Thoracic aorta (tissue), 2 donors: ENCODE data around the gene POLR1C. TPM values are rescaled to one million over a fixed set of nuclear protein-coding genes. Genes with fewer than 3 reads are reported as not detected.

ENCODE experiments used
- ATAC-seq: fragments of 150-250 bp; one replicate; pipeline ENCODE4 v1.8.0; 2017; ENCODE audit warnings: low read depth; ENCODE audit not compliant: insufficient number of reproducible peaks, low FRiP score
- DNase-seq: peaks from one replicate; pipeline ENCODE4 v3.0.0-alpha.2; 2020; ENCODE audit warnings: low spot score
- H3K27ac ChIP-seq, 2 donors: fragments of 200-600 bp; sonication (generic); 1 replicate in 1 of 2; 2 replicates in 1 of 2; pipeline ENCODE4 v1.5.1; 2016; ENCODE audit warnings: mild to moderate bottlenecking in 2 of 2, moderate library complexity in 2 of 2
- H3K27me3 ChIP-seq: fragments of 200-600 bp; sonication (generic); replicated peaks from 2 replicates; pipeline ENCODE4 v1.6.0; 2016; ENCODE audit warnings: mild to moderate bottlenecking; ENCODE audit not compliant: insufficient read depth
- H3K36me3 ChIP-seq: fragments of 200-600 bp; sonication (generic); one replicate; pipeline ENCODE4 v1.5.1; 2016
- H3K4me1 ChIP-seq, 2 donors: fragments of 200-600 bp; sonication (generic); 1 replicate in 1 of 2; 2 replicates in 1 of 2; pipeline versions ENCODE4 v1.5.1 to v1.6.0; 2016; ENCODE audit warnings: low read depth in 2 of 2, mild to moderate bottlenecking in 1 of 2; ENCODE audit not compliant: control insufficient read depth in 1 of 2
- H3K4me3 ChIP-seq: fragments of 200-600 bp; sonication (generic); 2 replicates; pipeline ENCODE4 v1.5.1; 2016; ENCODE audit warnings: mild to moderate bottlenecking
- H3K9me3 ChIP-seq: fragments of 200-600 bp; sonication (generic); 2 replicates; pipeline ENCODE4 v1.5.1; 2016
- total RNA-seq, 2 donors: library from RNA; depleted of rRNA; stranded (reverse); fragments of >200 nt; gene quantifications; one replicate each; pipeline versions ENCODE4 v1.1.0 to v1.2.3, GENCODE V29; 2016
- TF ChIP-seq, protein P1 (sequence below): fragments of 200-600 bp; sonication (generic); IDR thresholded peaks from one replicate; pipeline ENCODE4 v1.5.1; 2019; ENCODE audit warnings: antibody characterized with exemption

POLR1C gene
- total RNA-seq, 2 donors from 2014 or later: 9.9 to 29.2 TPM

DNA sequence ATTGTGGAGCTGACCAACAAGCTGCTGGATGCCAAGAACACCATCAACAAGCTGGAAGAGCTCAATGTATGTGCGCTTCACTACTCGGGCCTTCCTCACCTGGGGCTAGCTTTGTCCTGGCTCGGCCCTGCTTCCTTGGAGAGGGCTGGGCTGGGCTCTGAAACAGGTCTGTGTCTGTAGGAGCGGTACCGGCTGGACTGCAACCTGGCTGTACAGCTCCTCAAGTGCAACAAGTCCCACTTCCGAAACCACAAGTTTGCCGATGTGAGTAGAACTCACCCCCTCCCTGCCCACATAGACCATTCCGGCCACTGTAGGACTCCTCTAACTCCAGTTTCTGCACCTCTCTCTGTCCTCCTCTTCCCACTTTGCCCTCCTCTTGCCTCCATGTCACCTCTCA lies 13.4 kb upstream of the POLR1C start:
- DNase-seq: no peak
- TF ChIP-seq, protein P1, sequence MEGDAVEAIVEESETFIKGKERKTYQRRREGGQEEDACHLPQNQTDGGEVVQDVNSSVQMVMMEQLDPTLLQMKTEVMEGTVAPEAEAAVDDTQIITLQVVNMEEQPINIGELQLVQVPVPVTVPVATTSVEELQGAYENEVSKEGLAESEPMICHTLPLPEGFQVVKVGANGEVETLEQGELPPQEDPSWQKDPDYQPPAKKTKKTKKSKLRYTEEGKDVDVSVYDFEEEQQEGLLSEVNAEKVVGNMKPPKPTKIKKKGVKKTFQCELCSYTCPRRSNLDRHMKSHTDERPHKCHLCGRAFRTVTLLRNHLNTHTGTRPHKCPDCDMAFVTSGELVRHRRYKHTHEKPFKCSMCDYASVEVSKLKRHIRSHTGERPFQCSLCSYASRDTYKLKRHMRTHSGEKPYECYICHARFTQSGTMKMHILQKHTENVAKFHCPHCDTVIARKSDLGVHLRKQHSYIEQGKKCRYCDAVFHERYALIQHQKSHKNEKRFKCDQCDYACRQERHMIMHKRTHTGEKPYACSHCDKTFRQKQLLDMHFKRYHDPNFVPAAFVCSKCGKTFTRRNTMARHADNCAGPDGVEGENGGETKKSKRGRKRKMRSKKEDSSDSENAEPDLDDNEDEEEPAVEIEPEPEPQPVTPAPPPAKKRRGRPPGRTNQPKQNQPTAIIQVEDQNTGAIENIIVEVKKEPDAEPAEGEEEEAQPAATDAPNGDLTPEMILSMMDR: no peak
- peaks cover 41% of the 10 kb centered on the region for H3K36me3 ChIP-seq

DNA sequence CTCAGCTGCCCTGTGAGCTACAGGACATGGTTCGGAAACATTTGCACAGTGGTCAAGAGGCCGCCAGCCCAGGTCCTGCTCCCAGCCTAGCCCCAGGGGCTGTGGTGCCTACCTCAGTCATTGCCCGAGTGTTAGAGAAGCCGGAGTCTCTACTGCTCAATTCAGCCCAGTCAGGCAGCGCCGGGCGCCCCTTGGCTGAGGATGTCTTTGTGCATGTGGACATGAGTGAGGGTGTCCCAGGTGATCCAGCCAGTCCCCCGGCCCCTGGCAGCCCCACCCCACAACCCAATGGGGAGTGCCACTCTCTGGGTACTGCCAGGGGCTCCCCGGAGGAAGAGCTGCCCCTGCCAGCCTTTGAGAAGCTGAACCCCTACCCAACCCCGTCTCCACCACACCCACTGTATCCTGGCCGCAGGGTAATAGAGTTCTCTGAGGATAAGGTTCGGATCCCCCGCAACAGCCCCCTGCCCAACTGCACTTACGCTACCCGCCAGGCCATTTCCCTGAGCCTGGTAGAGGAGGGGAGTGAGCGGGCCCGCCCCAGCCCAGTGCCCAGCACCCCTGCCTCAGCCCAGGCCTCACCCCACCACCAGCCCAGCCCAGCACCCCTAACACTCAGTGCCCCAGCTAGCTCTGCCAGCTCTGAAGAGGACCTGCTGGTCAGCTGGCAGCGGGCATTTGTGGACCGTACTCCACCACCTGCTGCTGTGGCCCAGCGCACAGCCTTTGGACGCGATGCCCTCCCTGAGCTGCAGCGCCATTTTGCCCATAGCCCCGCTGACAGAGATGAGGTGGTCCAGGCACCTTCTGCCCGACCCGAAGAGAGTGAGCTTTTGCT lies 11.9 kb upstream of the POLR1C start:
- ATAC-seq (no peak), DNase-seq (no peak)
- peaks cover 33% of the 10 kb centered on the region for H3K36me3 ChIP-seq
- H3K27ac ChIP-seq: no peak overlapping the region
- TF ChIP-seq, protein P1: no peak
- H3K9me3 ChIP-seq: no peaks in the 10 kb centered on the region
- H3K4me1 ChIP-seq: peaks cover 7 to 16% of the 10 kb centered on the region in 2 donors
- H3K4me3 ChIP-seq: no peak overlapping the region
- no peaks in the 10 kb centered on the region for H3K27me3 ChIP-seq

More for the DNA sequence above, 13.4 kb upstream of the POLR1C start:
- H3K9me3 ChIP-seq: no peaks in the 10 kb centered on the region
- peaks cover 0 to 21% of the 10 kb centered on the region in 2 donors for H3K4me1 ChIP-seq
- no peak overlapping the region for H3K4me3 ChIP-seq
- ATAC-seq: no peak
- H3K27ac ChIP-seq: no peak overlapping the region
- no peaks in the 10 kb centered on the region for H3K27me3 ChIP-seq

DNA sequence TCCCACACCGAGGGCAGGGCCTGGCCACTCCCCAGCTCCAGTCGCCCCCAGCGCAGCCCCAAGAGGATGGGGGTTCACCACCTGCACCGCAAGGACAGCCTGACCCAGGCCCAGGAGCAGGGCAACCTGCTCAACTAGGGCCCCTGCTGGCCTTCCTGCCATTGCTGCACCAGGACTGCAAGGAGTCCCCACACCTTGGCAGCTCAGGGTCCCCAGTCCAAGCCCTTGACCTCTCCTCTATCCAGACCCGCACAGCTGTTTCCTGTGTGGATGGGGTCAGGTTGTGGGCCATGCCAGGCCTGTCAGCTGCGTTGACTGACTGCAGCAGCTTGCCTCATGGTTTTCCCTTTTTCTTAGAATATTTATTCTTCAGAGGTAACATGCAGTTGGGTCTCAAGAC lies 11.2 kb upstream of the POLR1C start:
- Histone ChIP-seq H3K27ac (no peak overlapping the region), H3K4me3 (no peak overlapping the region), H3K9me3 (no peaks in the 10 kb centered on the region), H3K27me3 (no peaks in the 10 kb centered on the region), H3K4me1 (peaks cover 11 to 19% of the 10 kb centered on the region in 2 donors), H3K36me3 (peaks cover 26% of the 10 kb centered on the region)
- DNase-seq (no peak), ATAC-seq (no peak)
- TF ChIP-seq, protein P1: no peak

DNA sequence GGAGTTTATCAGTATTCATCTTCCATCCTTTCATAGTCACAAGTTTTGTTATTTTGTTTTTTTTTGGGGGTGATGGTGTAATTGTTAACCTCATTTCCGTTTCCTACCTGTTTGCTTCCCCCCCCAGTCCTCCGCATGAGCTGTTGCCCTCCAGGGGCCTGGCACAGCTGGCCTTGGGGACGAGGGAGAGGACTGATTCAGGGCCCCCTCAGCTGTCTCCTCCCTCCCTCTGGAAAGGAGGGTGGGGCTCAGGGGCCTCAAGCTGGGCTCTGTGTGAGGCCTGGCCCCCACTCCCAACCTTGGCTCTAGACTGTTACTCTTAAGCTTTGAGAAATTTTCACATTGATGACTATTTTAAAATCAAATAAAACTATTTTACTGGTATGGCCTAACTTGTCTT lies 10.7 kb upstream of the POLR1C start:
- H3K36me3 ChIP-seq: peaks cover 21% of the 10 kb centered on the region

More for the DNA sequence above, 10.7 kb upstream of the POLR1C start:
- Histone ChIP-seq H3K9me3 (no peaks in the 10 kb centered on the region), H3K4me3 (no peak overlapping the region), H3K4me1 (peaks cover 11 to 23% of the 10 kb centered on the region in 2 donors), H3K27me3 (no peaks in the 10 kb centered on the region), H3K27ac (no peak overlapping the region)
- ATAC-seq (no peak), DNase-seq (no peak)
- TF ChIP-seq, protein P1: no peak
